EH (cell line): ENCODE measurements around the gene BOLA1.
"Not testable (repeated sequence)": the region's sequence is repeated elsewhere in the genome, so short reads cannot be mapped to it uniquely, and the experiment has no call there.

ENCODE experiments used
- DNase-seq: peaks from one replicate; pipeline ENCODE4 v3.0.0-alpha.2; 2015; ENCODE audit warnings: low read depth

Gene BOLA1

GRCh38 chr1:149931212-149931790 is 31.9 kb downstream of the BOLA1 start:
- DNase-seq: no peak

GRCh38 chr1:149932474-149932873 is 33.1 kb downstream of the BOLA1 start:
- DNase-seq: no peak

GRCh38 chr1:149933208-149933607 is 33.8 kb downstream of the BOLA1 start:
- DNase-seq: no peak

GRCh38 chr1:149934356-149934755 is 35.0 kb downstream of the BOLA1 start:
- no peak for DNase-seq

- peak; percentile 59 for DNase-seq
Measured at GRCh38 chr1:149936170-149936991, 37.0 kb downstream of the BOLA1 start, which contains the start of gene MTMR11. MTMR11 (minus strand) TSS chr1:149936879; CDS start chr1:149936647, 232 bp downstream.

GRCh38 chr1:149936992-149937705 is 37.8 kb downstream of the BOLA1 start:
- DNase-seq: peak; percentile 53

DNA sequence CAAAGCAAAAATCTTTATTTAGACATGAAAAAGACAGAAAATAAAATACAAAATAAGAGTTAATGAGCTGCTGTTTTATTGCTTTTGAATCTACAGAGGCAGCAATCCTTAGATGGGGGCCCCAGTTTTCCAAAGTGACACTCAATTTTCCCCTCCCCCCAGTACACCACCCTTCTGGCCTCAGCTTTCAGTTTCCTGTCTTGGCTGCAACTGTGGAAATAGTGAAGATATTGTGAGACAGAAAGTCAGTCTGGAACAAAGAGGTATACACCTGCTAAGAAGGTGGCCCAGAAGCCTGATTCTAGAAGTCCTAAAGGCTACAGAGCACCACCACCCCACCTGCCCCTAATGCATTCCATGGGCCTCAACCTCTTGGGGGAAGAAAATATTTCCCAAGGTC is 38.4 kb downstream of the BOLA1 start:
- no peak for DNase-seq

DNA sequence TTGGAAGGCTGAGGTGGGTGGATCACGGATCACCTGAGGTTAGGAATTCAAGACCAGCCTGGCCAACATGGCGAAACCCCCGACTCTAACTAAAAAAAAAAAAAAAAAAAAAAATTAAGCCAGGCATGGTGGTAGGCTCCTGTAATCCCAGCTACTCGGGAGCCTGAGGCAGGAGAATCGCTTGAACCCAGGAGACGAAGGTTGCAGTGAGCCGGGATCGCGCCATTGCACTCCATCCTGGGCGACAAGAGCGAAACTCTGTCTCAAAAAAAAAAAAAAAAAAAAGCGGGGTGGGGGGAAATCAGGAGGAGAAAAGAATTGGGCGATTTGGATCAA is 39.3 kb downstream of the BOLA1 start:
- not testable (repeated sequence) for DNase-seq

- no peak for DNase-seq
Measured at GRCh38 chr1:149940427-149940826, 41.1 kb downstream of the BOLA1 start.

- DNase-seq: peak; percentile 27
Measured at GRCh38 chr1:149942207-149942606, 42.8 kb downstream of the BOLA1 start.

- no peak for DNase-seq
Measured at GRCh38 chr1:149942885-149943284, 43.5 kb downstream of the BOLA1 start.

DNA sequence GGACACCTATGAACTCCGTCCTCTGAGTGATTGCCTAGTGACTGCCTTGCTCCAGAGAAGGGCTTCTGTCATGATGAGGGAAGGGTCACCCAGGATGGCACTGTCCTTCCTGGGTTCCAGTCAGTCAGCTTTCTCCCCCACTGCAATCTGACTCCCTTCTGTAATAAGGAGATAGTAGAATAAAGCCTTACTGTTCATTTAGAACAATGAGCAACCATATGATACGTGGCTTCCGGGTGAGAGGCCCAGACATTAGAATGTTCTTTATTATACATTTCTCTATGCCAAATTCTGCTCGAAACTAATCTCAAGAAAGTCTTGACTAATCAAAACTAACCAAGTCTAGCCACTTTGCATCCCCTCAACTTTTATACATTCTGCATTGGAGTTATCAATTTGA is 45.8 kb downstream of the BOLA1 start:
- DNase-seq: no peak

GRCh38 chr1:149949911-149950310 is 50.5 kb downstream of the BOLA1 start:
- no peak for DNase-seq
